HG02852 (cell line): ENCODE measurements around the gene TANGO2.

Experiments
- ATAC-seq: cut with Tn5 transposase; IDR thresholded peaks from one replicate; pipeline ENCODE4 v1.9.1; 2021; ENCODE audit warnings: mild to moderate bottlenecking, moderate library complexity; ENCODE audit not compliant: unreplicated experiment

The TANGO2 gene

DNA sequence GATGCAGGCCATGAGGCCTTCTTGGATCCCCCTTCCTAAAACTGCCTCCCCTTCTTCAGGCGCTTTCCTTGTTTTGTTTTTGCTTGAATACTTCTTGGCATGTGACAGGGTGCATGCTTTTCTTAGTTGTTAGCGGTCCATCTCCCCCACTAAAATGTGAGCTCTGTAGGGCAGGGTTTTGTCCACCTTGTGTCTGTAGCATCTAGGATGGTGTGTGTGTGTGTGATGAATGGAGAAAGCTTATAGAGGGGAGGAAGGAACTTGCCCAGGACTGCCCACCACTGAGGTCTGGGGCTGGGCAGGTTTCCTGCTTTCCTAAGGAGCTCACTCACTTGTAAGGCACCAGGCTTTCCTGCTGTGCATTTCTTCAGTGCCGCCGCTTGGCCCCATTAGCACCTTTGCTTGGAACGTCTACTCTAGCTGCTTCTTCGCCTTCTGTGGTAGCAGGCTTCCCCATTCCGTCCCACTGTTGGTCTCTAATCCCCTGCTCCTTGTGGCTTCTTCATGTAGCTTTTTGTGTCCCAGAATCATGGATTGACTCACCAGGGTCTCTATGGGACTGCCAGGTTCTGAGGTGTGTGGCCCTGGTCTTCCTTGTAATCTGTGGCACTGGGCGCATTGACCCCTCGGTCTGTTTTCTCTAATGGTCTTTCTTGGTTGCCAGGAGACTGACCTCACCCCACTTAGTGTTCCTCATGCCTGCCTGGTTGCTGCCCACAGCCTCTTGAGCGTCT is 62.4 kb downstream of the TANGO2 start:
- no peak for ATAC-seq

DNA sequence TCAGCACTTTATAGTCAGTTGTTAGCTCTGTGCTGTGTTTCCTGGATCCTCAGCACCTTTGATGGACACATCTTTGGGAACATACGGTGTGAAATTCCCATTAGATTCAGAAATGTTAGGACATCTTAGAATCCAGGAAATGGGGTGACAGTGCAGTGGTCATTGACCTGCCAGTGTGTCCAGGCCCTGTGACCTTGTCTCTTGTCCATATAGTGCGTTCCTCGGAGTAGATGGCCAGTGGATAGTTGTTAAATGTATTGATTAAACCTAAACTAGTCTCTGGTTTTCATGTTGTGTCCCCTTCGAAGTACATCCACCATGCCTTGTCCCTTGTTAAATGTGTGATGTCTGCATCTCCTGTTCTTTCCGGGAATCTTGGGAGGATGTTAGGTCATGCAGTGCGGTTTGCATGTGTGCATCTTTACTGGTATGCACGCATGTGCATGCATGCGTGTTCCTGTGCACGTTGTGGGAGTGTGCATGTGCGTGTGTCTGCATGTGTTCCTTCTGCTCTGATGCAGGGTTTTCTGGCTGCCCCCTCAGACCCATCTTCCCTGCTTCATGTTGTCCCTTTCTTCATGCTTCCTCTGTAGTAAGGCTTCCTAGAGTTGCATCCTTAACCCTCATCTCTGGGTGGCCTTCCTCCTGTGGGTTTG is 63.1 kb downstream of the TANGO2 start:
- ATAC-seq, result no peak

DNA sequence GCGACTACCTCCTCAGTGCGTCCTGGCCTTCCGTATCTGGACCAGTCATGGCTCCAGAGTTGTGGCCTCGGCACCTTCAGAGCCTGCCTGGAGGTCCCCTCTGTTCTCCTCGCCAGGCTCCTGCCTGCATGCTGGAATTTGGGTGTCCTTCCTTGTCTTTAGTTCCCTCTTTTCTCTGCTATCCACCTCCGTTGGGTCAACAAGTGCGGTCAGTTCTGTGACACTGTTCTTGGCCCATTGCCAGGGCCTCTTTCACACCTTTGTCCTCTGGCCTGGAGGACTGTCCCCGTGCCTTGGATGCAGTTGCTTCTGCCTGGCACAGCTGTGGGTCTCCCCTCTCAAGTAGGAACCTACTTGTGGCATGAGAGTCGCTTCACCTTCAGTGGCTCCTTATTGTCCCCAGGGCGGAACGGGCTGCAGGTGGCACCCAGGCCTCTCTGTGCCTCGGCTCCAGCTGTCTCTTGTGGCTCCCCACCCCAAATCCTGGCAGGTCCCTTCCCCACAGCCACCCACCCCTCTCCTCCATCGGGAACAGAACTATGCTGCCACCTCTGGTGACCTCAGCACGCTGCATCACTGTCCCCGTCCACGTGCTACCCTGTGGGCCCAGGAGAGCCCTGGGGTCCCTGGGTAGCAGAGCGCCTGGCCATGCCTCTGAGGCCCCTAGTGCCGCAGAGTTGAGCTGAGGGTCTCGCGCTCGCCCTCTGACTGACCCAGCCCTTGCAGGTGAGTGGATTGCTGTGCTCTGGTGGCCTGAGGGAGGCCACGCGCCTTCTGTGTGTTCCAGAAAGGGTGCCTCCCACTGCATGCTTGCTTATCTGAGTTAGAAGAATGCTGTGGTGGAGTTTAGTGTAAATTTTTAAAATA is 63.9 kb downstream of the TANGO2 start:
- ATAC-seq, result no peak

DNA sequence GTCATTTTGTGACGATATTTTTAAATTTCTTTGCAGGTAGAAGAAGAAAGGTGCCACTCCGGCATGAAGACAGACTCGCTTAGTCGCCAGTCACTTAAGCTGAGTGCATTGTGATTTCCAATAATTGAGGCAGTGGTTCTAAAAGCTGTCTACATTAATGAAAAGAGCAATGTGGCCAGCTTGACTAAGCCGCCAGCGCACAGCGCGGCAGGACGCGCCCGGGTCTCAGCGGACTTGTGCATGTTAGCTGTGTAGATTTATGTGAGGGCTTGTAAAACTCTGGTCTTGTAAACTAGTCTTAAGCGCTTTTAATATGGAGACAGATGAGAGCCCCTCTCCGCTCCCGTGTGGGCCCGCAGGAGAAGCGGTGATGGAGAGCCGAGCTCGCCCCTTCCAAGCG is 64.7 kb downstream of the TANGO2 start:
- no peak for ATAC-seq

DNA sequence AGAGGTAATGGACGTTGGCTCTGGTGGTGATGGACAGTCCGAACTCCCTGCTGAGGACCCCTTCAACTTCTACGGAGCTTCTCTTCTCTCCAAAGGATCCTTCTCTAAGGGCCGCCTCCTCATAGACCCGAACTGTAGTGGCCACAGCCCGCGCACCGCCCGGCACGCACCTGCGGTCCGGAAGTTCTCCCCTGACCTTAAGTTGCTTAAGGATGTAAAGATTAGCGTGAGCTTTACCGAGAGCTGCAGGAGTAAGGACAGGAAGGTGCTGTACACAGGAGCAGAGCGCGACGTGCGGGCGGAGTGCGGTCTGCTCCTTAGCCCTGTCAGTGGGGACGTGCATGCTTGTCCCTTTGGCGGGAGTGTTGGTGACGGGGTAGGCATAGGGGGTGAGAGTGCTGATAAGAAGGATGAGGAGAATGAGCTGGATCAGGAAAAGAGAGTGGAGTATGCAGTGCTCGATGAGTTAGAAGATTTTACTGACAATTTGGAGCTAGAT is 65.2 kb downstream of the TANGO2 start:
- no peak for ATAC-seq

DNA sequence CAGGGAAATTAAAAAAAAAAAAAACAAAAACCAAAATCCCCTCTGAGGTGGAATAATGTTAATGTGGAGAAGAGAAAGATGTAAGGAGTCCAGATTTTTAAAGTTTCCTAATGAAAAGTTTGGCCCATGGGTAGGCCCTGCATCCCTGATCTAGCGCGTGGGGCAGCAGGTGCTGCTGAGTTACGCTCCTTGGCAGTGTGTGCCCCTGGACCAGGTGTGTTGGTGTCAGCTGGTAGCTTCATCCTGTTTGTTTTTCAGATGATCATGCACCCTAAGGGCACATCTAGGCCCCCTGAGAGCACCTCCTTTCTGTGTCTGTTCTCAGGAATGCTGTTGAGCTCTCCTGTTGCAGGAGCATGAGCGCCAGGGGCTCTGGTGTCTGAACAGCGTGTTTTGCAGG is 65.9 kb downstream of the TANGO2 start:
- ATAC-seq, result no peak

DNA sequence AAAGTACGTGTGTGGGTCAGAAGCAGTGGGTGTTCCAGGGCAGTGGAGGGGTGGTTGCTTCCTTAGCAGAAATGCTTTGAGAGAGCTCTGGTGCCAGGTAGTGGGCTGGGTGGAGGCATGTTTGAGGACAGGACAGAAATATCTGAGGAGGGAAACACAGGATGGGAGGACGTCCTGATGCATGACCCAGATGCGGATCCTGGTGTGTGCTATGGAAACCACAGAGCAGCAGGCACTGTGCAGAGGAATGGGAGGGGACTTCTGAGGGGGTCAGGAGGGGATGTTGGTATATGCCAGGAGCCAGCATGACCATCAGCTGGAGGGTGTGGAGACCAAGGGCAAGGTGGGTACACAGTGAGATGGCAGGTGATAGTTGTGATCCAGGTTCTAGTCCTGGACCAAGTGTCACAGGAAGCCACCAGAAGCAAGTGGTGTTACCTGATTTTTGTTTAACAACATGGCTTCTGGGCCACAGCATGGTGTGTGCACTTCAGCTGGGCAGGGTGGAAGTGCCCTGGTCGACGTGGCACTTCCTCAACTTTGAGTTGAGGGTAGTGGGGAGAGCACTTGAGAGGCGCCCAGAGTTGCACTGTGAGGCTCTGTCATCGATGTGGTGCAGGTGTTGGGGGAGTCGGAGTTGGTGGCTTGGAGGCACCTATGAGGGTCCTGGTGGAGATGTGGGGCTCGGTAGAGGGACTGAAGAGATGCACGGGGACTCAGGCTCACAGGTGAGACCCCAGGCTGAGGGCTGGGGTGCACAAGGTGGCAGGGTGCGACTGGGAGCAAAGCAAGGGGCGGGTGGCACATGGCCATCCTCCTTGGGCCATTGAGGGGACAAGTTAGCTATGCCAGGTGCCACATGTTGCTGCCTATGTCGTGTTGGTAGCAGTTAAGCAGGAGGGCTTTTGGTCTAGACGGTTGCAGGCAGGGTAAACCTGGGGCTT is 66.7 kb downstream of the TANGO2 start:
- ATAC-seq, result no peak

DNA sequence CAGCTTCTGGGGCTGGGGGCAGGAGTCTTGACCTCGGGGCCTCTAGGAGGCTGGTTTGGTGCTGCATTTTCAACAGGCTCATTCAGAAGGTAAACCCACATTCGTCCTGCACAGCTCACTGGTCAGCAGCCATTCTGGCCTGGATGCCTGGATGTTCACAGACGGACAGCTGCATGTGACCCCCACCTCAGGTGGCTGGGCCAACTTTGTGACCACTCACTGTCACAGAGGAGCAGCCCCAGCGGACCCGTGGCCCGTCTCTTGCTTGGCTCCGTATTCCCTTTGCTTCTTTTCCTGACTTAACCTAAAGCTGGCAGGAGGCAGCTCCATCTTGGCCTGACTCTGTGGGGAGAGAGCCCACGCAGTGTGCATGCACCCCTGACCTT is 67.3 kb downstream of the TANGO2 start:
- ATAC-seq, result no peak

DNA sequence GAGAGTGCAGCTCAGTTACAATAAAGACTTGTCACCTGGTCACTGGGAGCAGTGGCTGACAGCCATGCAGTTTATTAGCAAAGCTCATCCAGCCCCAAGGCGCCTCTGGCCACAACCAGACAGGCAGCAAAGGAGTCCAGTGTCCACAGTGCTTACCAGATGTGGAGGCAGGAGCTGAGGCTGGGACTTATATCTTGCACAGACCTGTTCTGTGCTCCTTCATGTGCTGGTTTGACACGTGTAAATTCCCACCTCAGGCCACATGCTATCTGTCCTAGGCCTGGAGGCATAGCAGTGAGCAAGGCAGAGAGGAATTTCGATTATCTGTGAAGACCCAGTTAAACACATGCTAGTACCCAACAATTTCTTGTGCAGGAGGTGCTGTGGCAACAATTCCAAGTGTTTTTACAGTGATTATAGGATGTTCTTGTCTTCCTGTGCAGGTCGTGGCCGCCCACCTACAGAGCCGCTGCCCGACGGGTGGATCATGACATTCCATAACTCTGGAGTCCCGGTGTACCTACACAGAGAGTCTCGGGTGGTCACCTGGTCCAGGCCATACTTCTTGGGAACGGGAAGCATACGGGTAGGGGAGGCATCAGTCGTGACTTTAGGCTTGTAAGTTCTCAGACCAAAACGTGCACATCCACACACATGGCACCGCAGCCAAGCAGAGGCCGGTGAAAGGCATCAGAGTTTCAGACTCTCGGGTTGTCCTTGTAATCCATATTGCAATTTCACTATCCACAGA is 68.5 kb downstream of the TANGO2 start:
- no peak for ATAC-seq

DNA sequence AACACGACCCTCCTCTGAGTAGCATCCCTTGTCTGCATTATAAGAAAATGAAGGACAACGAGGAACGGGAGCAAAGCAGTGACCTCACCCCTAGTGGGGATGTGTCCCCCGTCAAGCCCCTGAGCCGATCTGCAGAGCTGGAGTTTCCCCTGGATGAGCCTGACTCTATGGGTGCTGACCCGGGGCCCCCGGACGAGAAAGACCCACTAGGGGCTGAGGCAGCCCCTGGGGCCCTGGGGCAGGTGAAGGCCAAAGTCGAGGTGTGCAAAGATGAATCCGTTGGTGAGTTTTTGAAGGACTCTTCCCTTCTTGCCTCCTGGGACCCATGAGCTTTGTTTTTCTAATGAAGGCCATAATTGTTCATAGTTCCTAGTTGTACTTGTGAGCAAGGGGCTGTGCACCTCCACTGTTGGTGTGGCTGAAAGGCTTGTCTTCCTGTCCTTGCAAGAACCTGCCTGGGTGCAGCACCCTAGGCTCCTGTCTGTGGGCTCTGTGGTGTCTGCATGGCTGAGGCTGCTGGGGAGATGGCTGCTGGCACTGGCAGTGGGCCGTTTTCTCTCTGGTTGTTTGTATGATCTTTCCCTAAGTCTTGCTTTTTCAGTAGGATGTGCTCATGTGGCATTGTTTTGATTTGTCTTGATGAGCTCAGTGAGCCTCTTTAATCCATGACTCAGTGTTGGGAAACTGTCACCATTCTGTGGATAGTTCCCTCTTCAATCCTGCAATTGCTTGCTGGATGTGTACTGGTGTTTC is 69.2 kb downstream of the TANGO2 start:
- no peak for ATAC-seq

DNA sequence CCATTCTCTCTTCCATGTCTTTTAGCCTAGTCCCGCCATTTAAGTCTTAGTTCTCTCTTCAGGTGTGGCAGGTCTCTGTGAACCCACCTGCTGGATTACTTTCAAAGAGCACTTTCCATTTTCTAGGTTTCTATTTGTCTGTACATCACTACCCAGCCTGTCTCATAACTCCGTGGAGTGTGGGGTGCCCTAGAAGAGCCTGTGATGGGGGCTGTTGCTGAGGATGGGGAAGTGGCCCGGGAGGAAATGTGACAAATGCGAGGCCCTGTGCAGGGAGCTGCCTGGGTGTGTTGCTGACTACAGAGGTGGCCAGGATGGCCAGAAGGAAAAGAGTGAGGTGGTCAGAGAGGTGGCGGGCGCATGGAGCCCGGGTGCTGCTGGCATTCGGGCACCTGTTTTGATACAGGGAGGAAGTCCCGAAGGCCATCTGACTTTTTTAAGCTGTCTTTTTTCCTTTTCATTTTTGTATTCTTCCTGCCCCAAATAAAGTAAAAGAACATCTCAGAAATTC is 69.9 kb downstream of the TANGO2 start:
- ATAC-seq, result no peak

DNA sequence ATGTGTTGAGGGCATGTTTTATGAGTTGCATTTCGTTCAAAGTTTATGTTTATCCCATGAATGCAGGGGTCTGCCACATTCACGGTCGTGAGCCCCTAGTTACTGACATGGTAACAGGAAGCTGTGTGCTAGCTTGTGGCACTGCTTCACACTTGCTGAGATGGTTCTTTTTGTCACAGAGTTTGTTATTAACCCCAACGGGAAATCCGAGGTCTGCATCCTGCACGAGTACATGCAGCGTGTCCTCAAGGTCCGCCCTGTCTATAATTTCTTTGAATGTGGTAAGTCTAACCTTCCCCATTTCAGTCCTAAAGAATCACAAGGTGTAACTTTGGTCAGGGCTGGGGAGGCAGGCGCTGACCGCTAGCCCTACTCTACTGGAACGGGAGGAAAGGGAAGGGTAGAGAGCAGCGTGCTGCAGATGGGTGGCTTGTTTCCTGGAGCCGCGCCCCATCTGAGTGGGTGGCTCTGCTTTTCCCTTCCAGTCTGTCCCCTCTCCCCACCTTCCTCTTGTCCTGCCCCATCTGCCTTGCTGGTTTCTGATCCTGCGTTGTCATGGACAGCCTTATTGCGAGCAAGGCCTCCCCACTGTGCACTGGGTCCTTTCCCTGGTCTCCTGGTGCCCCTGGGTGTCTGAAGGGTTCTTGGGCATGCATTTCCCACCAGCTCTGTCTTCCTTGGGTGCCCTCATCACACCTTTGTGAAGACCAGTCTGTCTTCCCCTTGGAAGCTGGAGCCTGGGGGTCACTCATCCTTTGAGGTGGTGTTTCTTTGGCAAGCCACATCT is 71.0 kb downstream of the TANGO2 start:
- ATAC-seq, result no peak

DNA sequence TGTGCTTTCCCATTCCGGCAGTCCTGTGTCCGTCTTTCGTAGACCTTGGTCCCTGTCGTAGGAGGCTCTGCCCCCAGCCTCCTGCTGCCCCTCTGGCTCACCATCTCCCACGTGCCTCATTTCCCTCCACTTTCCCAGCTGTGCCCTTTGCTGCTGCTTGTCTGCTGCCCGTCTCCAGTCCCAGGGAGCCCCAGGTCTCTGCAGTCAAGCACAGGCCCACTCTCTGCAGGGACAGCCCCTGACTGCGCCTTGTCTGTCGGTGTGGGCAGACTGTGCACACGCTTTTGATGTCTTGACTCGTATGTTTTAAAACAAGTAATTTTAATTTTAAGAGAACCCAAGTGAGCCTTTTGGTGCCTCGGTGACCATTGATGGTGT is 71.6 kb downstream of the TANGO2 start:
- ATAC-seq, result no peak

DNA sequence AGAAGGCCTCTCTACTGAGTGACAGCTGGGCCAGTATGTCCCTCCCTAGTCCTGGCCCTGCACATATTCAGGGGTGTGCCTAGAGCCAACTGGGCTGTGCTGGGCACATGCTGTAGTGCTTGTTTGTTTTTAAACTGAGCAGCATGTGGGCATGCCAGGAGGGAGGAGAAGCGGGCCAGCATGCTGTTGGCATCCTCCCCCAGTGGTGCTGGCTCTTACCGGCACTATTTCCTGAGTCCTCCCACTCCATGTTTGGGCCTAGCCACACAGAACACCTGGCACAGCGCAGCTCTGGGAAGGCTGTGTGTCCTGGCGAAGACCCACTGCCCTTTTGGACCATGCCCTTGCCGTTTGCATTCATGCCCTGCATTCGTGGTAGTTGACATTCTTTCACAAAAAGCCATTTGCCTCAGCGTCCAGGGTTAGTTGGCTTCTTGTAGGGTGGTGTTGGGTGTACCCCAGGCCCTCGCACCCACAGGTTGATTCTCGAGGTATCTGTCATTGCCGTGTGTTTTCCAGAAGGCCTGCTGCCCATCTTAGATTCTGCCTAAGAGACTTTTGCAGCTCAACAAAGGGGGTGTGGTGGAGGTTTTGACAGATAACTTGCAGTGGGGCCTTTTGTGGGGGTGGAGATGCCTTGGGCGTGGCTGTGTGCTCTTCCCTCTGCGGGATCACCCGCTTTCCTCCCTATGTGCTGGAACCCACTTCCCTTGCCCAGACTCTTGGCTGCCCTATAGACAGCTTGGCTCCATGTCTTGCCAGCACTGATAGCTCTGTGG is 72.7 kb downstream of the TANGO2 start:
- ATAC-seq, result no peak

DNA sequence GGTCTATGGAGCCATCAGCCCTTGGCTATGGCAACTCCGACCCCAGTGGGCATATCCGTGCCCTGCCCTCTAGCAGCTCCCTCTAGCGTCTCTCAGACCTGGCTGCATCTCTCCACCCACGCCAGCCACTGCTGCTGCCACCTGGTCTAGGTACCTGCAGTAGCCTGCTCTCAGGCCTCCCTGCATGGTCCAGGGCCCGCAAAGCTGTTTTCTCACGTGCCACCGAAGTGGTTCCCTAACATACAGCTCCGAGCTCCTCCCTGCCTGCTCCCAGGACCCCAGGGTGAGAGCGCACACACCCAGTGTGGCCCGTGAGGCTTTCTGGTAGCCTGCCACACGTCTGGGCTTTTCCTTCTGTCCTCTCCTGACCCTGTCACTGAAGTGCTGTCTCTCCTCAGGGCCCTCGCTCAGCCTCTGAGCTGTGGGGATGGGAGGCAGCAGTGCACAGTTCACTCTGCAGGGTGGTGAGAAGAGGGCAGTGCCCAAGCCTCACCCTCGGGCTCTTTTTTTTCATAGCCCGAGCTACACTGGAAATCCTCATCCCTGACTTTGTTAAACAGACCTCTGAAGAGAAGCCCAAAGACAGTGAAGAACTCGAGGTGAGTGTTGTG is 73.4 kb downstream of the TANGO2 start:
- no peak for ATAC-seq

DNA sequence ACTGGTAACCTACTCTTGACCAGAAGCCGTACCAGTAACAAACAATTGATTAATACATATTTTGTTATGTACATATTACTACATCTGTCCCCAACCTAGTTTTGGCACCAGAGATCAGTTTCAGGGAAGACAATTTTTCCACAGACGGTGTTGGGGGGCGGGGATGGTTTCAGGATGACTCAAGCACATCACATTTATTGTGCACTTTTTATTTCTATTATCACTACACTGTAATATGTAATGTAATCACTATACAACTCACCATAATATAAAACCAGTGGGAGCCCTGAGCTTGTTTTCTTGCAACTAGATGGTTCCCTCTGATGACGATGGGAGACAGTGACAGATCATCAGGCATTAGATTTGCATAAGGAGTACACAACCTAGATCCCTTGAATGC is 74.6 kb downstream of the TANGO2 start:
- ATAC-seq, result no peak
